Cerebellar nuclear complex (tissue), 1 donor: Measurements from ENCODE around the gene OR1L6.

ENCODE experiments used
- DNase-seq, 2 experiments: peaks; one replicate each; lab custom pipeline; 2025; lab: John Stamatoyannopoulos, UW

Gene OR1L6, protein sequence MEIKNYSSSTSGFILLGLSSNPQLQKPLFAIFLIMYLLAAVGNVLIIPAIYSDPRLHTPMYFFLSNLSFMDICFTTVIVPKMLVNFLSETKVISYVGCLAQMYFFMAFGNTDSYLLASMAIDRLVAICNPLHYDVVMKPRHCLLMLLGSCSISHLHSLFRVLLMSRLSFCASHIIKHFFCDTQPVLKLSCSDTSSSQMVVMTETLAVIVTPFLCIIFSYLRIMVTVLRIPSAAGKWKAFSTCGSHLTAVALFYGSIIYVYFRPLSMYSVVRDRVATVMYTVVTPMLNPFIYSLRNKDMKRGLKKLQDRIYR

DNA sequence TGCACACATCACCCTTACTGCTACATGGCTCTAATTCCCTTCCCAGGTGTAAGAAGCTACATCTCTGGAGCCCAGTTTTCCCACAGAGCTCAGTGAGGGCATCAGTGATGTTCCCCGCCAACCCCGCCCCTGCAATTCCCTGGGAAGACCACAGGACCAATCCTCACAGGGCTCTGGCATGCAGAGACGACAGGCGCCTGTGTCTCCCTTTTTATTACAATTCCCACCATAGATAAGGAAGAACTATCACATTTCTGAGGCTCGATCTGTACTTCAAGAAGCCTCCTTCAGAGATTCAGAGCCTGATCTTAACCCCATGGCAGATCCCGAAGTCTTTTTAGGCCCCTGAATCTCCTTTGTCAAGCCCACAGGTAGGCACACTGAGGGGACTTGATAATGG lies at the start of gene OR1L6:
Gene OR1L6, plus strand, starts transcription at position 301 of the 400 bp plus-strand sequence. CDS start 7,545 bp downstream, outside the sequence.
- no peak for DNase-seq

DNA sequence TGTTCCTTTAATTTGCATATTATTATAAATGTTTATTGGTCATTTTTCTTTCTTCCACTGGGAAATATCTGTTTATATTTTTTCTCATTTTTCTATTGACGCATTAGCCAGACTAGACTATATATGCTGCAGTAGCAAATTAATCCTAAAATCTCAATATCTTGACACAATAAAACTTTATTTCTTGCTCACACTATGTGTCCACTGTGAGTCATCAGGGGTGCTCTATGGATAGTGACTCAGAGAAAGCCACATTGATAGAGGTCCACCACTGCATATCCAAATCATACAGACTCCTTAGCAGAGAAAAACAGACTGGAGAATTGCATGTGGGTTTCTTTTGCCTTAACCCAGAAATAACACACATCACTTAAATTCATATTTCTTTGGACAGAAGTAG lies 46.4 kb upstream of the OR1L6 start:
- no peak for DNase-seq

DNA sequence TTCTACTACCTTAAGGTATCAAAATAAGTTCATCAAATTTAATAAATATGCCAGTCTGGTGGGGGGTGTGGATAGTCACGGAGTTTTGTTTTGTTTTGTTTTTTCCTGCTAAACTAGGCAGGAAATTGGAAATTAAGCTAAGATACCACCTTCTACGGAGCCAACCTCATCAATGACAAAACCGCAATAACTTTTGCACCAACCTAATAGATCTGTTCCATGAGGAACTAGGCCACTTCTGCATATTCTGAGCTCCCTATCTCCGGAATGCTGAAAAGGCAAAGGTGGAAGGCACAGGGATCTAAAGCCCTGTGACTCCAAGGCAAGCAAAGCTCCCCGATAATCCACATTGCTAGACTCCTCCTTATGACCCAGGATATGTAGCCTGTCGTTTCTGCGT lies 24.1 kb upstream of the OR1L6 start:
- no peak for DNase-seq

DNA sequence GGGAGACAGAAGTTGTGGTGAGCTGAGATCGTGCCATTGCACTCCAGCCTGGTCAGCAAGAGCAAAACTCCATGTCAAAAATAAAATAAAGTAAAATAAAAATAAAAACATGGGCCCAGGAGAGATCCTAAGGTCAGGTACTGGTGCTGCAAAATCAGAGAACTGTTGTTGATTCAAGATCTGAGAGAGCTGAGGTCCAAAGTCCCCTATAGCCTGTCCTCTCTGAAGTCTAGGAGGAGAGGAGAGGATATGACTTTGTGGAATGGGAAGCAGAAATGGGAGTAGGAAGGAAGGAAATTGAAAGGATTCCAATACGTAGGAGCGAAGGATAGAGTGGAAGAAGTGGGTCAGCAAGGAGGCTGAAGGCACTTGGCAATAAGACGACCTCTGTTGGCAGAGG lies 22.9 kb upstream of the OR1L6 start:
- DNase-seq, result no peak

DNA sequence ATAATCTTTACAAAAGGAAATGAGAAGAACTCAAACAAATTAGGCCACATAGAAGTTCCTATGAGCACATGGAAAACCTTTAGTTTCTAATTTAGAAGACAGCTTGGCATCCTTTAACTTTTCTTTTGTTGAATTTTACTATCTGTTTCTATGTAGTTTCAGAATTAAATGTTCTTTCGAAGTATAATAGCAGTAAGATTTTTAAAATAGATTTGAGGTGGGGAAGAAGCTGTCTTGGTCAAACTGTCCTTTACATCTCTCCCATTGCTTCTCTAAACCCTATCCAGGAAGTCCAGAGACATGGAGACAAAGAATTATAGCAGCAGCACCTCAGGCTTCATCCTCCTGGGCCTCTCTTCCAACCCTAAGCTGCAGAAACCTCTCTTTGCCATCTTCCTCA lies 18.4 kb upstream of the OR1L6 start, which contains the start of gene OR1L4:
Gene OR1L4, plus strand, starts transcription at position 301 of the 400 bp plus-strand sequence. Its CDS starts 0 bp downstream, at position 301.
- no peak for DNase-seq

DNA sequence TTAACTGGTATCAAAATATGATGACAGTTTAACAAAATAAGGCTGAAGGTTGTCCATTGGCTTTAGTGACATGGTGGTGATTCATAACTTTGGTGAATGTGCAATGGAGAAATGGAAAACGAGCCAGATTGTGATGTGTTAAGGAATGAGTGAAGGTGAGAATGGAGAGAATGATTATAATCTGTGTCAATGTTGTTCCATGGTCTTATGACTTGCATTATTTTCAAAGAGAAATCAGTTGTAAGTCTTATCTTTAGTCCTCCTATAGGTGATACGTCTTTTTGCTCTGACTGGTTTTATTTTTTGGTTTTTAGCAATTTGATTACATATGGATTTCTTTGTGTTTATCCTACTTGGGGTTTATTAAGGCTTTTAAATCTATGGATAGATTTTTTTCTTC lies 12.7 kb downstream of the OR1L6 start:
- no peak for DNase-seq

DNA sequence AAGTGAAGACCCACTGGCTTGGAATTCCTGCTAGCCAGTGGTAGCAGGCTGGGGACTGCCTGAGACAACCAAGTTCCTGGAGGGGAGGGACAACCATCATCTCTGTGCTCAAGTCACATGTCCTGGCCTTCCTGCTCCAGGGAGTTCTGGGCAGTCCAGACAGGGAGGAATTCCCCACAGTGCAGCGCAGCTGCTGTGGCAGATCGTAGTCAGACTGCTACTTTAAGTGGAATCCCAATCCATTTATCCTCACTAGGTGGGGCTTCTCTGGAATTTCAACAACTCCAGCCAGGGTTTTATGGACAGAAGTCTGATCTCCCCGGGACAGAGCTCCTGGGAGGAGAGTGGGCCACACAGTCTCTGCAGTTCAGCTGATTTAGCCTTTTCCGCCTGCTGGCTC lies 25.7 kb downstream of the OR1L6 start:
- DNase-seq, result no peak

DNA sequence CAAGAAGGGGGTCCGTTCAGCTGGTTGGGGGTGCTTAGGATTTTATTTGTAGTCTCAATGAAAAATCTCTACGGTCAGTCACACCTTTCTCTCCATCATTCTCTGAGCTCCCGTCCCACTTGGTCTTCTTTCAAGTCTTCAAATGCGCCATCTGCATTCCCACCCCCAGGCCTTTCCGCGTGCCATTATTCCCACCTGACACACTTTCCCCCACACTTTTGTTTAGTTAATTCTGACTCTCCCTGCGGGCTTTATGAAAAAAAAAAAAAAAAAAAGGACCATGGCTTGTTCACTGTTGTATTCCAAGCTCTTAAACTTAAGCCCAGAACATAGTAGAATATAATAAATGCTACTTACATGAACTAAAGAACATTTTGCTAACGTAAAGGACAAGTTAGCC lies 34.9 kb downstream of the OR1L6 start:
- no peak for DNase-seq

DNA sequence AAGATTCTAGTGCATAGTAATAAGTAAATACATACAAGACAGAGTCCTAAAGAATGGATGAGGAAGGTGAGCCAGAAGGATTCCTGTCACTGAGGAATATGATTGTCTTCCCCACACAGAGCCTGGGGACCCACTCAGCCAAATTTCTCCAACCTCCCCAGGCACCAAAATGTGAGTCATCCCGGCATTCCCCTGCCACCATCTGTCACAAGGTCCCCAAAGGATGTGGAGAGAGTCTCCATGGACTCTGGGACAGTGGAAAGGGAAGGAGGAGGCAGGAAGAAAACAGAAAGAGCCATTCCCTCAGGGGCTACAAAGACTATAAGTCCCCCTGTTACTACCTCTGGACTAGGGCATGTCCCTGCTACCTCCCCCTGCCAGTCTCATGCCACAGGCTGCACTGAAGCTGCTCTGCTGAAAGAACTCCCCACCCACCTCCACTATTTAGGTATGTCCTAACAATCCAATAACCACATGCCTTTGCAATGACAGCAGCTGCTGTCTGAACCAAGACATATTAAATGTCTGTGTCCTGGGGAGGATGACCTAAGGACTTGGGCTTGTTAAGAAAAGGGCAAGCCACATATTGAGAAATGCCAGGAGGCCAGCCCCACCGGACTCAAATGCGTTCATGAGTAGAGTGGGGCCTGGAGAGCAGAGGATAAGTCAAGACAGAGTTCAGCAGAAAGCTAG lies 36.0 kb downstream of the OR1L6 start:
- DNase-seq, result no peak

DNA sequence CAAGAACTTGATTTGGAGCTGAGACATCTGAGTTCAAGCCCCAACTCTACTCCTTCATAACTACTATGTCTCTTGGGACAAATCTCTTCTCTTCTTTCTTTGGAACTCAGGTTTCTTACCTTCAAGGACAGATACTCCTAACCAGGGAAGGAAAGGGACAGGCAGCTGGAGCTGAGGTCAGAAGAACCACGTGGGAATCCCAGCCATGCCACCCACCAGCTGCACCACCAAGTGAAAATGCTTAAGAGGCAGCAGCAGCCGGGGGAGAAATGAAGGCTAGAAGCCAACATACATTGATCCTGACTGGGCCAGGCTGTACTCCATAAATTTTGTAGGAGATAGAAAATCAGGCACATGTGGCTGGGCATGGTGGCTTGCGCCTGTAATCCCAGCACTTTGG lies 37.1 kb downstream of the OR1L6 start:
- DNase-seq, result no peak

DNA sequence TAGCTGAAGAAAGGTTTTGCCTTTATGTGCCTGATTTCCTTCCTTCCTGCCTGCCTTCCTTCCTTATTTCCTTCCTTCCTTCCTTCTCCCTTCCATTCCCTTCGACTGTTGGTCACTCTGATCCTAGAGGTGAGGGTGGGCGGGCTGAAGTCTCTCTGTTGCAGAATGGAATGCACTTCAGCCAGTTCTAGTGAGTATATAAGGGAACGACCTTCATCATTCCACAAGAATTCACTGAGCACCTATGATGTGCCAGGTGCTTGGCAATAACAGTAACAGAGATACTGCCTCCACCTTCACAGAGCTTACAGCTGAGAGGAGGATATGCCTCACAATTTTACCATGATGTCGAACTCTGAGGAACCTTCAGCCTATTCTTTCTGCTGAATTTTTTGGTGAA lies 37.9 kb downstream of the OR1L6 start:
- no peak for DNase-seq

DNA sequence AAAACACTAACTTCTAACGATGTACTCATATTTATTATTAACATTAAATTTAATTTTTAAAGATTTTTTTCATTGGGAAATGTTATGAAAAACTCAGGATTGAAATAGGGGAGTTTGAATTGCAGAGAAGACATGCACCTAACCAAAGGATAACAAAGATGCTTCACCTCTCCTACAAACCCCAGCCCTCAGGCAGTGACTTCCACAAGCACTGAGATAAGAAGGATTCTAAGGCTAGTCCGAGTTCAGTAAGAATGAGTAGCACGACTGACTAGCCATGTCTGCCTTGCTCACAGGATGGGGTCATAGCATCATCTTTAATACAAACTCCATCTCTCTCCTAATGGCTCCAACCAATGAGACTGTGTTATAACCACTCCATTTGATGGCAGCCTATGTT lies 39.6 kb downstream of the OR1L6 start:
- DNase-seq, result no peak

DNA sequence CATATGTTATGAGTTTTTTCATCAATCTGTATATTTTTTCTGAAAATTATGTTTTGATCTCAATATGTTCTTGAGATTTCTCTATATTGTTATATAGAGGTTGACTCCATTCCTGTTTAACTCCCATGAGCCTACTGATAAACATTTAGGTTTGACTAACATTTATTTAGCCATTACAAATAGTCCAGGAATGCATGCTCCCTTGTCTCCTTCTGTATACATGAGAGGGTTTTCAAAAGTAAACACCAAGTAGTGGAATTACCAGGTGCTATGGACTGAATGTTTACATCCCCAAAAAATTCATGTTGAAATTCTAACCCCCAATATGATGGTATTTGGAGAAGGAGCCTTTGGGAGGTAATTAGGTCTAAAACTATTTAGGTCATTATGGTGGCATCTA lies 43.2 kb downstream of the OR1L6 start:
- DNase-seq, result no peak

DNA sequence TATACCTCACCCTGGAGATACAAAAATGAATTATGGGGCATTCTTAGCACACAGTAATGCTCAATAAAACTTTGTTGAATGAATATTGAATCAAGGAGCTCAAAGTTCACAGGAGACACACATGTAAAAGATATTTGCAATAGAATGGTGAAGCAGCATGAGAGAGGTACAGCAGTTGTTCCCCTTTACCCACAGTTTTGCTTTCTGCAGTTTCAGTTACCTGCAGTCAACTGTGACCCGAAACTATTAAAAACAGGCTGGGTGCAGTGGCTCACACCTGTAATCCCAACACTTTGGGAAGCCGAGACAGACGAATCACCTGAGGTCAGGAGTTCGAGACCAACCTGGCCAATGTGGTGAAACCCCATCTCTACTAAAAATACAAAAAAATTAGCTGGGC lies 44.2 kb downstream of the OR1L6 start:
- no peak for DNase-seq

DNA sequence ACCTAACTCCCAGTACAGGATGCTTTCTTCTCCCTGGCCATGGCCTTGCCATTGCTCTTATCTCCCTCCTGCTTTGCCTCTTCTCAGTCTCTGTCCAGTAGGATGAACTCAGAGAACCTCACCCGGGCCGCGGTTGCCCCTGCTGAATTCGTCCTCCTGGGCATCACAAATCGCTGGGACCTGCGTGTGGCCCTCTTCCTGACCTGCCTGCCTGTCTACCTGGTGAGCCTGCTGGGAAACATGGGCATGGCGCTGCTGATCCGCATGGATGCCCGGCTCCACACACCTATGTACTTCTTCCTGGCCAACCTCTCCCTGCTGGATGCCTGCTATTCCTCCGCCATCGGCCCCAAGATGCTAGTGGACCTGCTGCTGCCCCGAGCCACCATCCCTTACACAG lies 46.7 kb downstream of the OR1L6 start, which contains the start of gene OR5C1:
Gene OR5C1, plus strand, starts transcription at position 103 of the 400 bp plus-strand sequence. Its CDS starts 0 bp downstream, at position 103.
- DNase-seq, result no peak

DNA sequence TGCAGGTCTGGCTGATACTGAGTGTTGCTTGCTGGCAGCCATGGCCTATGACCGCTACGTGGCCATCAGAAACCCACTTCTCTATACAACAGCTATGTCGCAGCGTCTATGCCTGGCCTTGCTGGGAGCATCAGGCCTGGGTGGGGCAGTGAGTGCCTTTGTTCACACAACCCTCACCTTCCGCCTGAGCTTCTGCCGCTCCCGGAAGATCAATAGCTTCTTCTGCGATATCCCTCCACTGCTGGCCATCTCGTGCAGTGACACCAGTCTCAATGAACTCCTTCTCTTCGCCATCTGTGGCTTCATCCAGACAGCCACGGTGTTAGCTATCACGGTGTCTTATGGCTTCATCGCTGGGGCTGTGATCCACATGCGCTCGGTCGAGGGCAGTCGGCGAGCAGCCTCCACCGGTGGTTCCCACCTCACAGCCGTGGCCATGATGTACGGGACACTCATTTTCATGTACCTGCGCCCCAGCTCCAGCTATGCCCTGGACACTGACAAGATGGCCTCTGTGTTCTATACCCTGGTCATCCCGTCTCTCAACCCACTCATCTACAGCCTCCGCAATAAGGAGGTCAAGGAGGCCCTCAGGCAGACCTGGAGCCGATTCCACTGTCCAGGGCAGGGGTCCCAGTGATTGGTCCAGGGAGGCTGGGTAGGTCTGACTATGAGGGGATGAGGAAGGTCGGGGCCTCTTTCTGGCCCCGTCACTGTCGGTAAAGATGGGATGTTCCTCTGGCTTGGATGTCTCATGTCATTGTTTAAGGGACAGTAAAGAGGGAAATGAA lies 47.3 kb downstream of the OR1L6 start:
- no peak for DNase-seq

DNA sequence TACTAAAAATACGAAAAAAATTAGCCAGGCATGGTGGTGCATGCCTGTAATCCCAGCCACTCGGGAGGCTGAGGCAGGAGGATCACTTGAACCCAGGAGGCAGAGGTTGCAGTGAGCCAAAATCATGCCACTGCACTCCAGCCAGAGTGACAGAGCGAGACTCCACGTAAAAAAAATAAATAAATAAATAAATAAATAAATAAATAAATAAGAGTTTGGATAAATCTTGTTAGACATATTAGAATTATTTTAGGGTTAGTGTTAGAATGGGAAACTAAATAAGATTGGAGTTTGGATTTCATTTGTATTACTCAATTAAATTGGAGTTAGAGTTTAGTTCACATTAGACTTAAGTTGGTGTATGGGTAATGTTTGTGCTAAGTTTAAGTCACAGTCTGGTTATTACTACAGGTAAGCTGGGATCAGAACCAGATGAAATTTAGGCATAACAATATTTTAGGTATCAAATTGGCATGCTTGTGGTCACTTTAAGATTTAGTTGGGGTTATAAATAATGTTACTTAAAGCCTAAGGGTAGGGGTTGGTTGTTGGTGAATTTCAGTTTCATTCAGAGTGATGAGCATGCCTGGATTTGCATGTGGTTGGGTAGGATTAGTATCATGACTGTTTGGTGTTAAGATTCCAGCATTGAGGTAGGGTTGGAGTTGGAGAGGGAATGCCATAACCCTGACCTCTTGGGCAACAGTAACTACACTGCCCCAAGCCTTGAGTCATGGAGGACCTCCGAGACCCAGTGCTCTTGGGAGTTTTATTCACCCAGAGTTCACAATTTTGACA lies 50.0 kb downstream of the OR1L6 start:
- DNase-seq, result no peak

DNA sequence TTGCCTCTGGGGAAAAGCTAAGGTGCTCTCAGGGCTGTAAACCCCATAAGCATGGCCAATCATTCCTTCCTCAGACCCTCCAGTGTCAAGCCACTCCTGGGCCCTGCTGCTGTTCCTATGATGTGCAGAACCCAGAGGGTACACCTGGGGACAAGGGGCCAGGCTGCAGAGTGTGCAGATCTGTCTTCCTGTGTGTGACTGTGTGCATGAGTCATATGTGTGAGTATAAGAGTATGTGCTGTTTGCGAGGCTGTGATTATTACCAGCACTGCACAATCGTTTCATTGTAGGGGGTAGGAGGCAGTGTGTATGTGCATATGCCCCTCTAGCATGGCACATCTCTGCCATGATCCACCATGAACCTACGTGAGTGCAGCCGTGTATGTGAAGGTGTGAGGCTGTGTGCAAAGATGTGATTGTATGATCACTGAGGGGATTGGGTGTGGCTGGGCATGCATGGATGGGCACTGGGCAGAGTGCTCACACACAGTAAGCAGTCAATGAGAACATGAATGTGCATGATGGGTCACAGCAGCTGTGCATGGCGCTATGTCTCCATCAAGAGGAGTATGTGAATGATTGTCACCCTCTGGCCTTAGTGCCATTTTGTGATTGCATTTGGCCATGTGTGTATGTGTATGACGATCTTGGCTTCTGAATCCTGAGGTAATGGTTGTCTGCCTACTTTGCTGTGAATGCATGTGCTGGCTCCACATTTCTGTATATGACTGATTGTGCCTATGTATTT lies 55.4 kb downstream of the OR1L6 start:
- DNase-seq, result no peak
